Esophagus muscularis mucosa (tissue), 3 donors: ENCODE data around the gene SLC9A5.

Source experiments
- CTCF ChIP-seq, 3 experiments: fragments of 200-600 bp in 2 of 3; fragments of 450-650 bp in 1 of 3; sonication (generic) in 2 of 3; IDR thresholded peaks; one replicate each; pipeline ENCODE4 v1.5.1; 2017 to 2019; ENCODE audit warnings: antibody characterized with exemption in 3 of 3, mild to moderate bottlenecking in 2 of 3, moderate library complexity in 1 of 3
- POLR2A ChIP-seq: fragments of 450-650 bp; IDR thresholded peaks from one replicate; pipeline ENCODE4 v1.6.1; 2017; ENCODE audit warnings: antibody characterized with exemption, moderate library complexity, mild to moderate bottlenecking, low read depth

- TF ChIP-seq POLR2A (no peak), CTCF (IDR thresholded peaks at IDR 0.05) (no peak)
Observed at GRCh38 chr16:67202426-67202825, 46.4 kb upstream of the SLC9A5 start.
